HG03097 (cell line): ENCODE results near the gene GPC6.
"Not testable (repeated sequence)": the region's sequence is repeated elsewhere in the genome, so short reads cannot be mapped to it uniquely, and the experiment has no call there.

ENCODE experiments used
- ATAC-seq: cut with Tn5 transposase; IDR thresholded peaks from one replicate; pipeline ENCODE4 v1.9.1; 2021; ENCODE audit not compliant: unreplicated experiment, low FRiP score

Gene GPC6

GRCh38 chr13:93420206-93420605 is 193.6 kb downstream of the GPC6 start:
- no peak for ATAC-seq

DNA sequence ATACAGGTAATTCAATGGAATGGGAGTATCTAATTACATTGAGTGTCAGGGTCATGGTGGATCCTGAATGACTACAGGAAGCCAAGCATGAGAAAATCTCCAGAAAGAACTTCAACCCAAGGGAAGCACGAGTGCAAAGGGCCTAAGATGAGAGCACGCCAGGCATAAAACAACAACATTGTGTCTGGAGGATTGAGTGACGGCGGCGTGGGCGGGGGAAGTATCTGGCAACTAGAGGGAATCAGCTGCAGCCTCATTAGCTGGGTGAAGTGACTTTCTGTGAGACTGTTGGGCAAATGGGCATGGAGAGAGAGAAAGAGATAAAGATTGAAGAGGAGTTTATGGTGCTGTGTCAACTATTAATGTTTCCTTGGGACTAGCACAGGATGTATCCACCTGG is 194.3 kb downstream of the GPC6 start:
- no peak for ATAC-seq

- no peak for ATAC-seq
These were observed 196.5 kb downstream of the GPC6 start for GRCh38 chr13:93422980-93423543.

DNA sequence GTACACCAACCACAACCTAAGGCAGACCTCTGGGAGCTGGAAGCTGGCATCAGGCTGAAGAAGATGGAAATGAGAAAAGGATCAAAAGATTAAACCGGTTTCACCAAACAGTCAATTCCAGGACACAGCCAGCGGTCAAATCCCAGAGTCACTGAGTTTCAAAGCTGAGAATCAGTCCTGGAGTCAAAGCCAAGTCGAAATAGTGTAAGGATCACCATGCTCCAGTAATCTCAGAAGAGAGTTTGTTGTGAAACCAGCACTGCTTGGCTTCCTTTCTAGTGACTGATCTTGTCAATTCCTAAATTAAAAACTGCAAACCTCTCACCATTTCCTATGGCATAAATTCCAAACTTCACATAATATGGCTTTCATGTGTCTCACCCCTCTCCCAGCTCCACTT is 198.8 kb downstream of the GPC6 start:
- no peak for ATAC-seq

GRCh38 chr13:93430381-93430780 is 203.8 kb downstream of the GPC6 start:
- no peak for ATAC-seq

GRCh38 chr13:93435651-93436050 is 209.0 kb downstream of the GPC6 start:
- no peak for ATAC-seq

- no peak for ATAC-seq
These were observed 210.5 kb downstream of the GPC6 start for GRCh38 chr13:93437081-93437480.

DNA sequence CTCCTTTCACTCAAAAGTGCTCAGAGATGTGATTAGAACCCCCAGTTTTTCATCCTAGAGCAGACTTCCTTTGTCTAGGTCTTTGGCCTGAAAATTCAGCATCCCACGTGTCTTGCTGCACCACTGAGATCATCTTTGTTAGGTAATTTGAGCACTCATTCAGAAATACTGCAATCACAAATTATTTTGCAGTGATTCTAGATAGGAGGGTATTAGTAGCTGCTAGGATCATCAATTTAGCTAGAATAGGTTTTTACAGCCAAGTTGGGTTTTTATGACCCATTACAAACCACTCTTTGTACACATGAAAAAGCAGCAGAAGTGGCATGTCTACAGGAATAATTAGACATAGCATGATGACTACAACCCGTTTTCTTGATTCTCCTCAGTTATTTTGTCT is 219.6 kb downstream of the GPC6 start:
- no peak for ATAC-seq

DNA sequence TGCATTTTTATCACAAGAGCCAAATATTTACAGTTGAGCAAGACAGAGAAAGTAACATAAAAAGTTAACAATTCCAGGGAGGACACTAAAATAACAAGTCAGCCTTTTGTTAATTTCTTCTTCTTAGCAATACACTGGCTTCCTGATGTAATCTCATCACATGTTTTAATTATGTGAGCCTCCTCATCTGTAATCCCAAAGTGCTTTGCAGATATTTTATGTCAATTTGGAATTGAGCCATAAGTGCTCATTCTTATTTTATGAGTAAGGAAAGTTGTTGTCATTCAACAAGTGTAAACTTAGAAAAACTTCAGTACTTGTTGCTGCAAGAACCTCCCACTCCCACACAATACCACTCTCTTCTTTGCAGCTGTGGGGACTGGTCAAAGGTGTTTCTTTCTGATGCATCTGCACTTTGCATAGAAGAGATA is 223.6 kb downstream of the GPC6 start:
- no peak for ATAC-seq

- ATAC-seq, result no peak
These were observed 224.2 kb downstream of the GPC6 start for GRCh38 chr13:93450761-93451160.

- not testable (repeated sequence) for ATAC-seq
These were observed 228.1 kb downstream of the GPC6 start for GRCh38 chr13:93454676-93455235.

- no peak for ATAC-seq
These were observed 229.3 kb downstream of the GPC6 start for GRCh38 chr13:93455861-93456260.

DNA sequence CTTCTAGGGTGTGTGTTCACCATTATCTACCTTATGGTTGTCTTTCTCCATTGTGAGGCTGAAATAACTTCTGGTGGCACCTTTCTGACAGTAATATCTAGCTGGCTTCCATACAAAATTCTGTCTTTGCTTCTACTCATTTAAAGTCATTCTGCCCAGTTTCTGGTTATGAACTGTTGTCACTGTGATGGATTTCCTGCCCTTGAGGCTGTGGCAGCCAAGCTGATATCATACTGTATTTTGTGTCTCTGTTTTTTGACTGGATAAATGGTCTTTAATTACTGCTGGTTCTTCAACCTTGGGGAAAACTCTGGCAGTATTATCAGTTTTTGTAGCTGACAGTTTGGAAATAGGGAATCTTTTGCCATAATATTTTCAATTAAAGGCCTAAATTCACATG is 233.4 kb downstream of the GPC6 start:
- ATAC-seq, result no peak

- ATAC-seq, result no peak
These were observed 235.5 kb downstream of the GPC6 start for GRCh38 chr13:93462151-93462550.

- no peak for ATAC-seq
These were observed 240.0 kb downstream of the GPC6 start for GRCh38 chr13:93466502-93467036.

DNA sequence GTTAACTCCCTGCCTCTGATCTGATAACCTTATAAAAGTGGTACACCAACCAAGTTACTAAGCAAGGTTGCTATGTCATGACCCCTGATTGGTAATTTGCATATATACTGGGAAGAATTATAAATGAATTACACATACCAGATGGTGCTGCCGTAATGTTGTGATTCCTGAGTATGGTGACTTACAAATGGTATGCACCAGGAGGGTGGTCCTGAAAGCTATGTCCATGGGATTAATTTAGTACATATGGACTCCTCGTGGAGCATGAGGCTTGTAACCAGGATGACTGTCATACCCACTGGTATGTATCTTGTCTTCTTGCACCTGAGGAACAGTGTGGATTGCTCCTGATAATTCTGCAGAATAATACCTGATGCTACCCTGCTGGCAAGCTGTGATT is 240.6 kb downstream of the GPC6 start:
- no peak for ATAC-seq

GRCh38 chr13:93468433-93468832 is 241.8 kb downstream of the GPC6 start:
- ATAC-seq, result no peak

DNA sequence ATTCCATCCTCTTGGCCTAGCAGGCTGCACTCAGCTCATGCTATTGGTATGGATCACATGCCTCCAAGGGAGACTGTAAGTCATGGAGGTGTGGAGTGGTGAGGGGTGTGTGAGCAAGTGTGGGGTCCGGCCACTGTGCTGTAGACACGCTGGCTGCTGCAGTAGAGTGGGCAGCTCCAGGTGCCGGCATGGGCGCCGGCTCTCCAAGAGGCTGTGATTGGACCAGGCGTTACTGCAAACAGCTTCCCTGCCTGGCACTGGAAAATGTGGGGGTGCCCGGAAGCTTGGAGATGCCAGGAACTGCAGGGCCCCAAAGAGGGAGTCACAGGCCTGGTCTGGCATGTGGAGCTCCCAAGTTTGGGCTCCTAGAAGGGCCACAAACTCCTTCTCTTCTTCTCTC is 245.7 kb downstream of the GPC6 start:
- ATAC-seq, result no peak

GRCh38 chr13:93472814-93473296 is 246.2 kb downstream of the GPC6 start:
- ATAC-seq, result no peak

- ATAC-seq, result no peak
These were observed 247.0 kb downstream of the GPC6 start for GRCh38 chr13:93473441-93474270.

- no peak for ATAC-seq
These were observed 249.6 kb downstream of the GPC6 start for GRCh38 chr13:93476175-93476574.

GRCh38 chr13:93477238-93477637 is 250.6 kb downstream of the GPC6 start:
- ATAC-seq, result no peak
